ENCODE data around the gene DGCR6L.
"Not testable (repeated sequence)": the region's sequence is repeated elsewhere in the genome, so short reads cannot be mapped to it uniquely, and the experiment has no call there.

The DGCR6L gene

DNA sequence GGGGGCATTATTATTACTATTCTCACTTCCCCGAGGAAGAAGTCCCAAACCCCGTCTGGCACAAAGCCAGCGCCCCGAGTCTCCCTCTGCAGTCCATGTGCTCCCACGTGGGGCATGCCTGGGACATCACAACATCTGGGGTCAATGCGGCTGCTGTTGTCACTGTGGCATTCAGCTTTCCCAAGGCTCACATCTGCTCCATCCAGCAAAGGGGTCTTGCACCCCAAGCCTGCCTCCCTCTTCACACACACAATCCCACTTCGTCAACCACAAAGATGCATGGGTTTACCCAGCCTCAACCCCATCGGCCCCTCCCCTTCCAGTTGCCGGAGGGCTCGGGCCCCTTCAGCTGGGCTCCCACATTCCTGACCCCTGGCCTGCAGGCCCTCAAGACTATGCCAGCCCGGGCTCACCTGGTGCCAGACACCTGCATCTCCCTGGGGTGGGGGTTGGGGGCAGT lies 28.2 kb downstream of the DGCR6L start:
- no peak for DNase-seq (ENCODE audit: low read depth, low spot score)

- no peak for DNase-seq (ENCODE audit: low read depth, low spot score)
Observed at GRCh38 chr22:20291249-20291586, 28.6 kb downstream of the DGCR6L start.

GRCh38 chr22:20290578-20291248 lies 29.1 kb downstream of the DGCR6L start:
- DNase-seq (ENCODE audit: low read depth, low spot score): no peak

GRCh38 chr22:20290045-20290392 lies 29.8 kb downstream of the DGCR6L start:
- no peak for DNase-seq (ENCODE audit: low read depth, low spot score)

DNA sequence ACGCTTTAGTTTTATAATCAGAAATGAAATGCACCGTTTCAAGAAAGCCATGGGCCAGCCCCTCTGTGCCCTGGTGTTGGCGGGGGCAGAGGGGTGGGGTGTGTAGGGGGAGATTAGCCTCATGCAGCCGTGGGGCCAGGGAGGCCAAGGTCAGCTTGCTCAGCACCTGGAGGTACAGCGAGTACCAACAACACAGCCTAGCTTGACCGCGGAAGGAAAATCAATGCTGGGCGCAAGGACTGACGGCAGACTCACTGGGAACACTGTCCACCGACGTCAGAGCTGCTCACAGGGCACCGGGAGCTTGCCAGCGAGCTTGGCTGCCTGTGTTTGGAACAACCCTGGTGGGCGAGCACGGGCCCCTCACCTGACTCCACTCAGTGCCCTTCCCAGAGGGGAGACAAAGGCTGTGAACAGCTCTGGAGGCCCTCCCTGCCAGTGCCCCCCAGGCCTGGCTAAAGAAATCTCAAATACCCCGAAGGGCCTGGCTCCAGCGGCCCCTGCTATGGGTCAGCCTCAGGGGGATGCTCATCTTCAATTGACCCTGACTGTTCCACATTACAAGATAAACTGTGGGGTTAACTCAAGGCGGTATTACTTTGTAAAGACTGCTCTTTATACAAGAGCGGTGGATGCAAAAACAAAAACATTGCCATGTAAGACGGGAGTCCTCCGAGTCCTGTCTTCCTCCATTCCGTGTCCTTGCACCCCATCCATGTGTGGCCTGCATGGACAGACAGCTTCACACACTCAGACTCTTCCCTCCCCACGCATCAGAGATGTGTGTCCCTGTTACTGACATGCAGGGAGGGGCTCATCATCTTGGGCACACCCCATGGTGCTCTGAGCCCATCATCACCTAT lies 30.4 kb downstream of the DGCR6L start:
- not testable (repeated sequence) for DNase-seq (ENCODE audit: low read depth, low spot score)

DNA sequence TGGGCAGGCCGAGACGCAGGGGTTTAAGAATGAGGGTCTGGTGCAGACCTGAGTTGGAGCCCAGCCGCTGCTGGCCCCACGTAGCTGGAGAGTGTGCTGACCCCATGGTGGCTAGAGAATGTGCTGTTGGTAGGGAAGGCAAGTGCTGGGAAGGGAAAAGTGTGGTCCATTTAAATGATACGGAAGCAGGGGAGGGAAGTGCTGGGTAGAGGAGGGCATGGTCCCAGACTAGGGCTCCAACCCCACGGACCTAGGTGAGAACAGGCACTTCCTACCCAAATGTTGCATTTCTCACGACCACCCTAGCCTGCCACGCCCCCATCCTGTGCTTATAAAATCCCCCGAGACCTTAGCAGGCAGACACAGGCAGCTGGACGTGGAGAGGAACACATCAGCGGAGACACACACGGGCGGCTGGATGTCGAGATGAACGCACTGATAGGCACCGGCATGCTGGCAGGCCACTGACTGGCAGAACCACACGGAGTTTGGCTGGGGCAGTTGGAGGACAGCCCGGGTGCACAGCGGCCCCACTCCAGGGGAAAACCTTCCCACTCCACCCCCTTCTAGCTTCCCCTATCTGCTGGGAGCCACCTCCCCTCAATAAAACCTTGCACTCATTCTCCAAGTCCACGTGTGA lies 33.0 kb downstream of the DGCR6L start:
- not testable (repeated sequence) for DNase-seq (ENCODE audit: low read depth, low spot score)

GRCh38 chr22:20286312-20286660 lies 33.6 kb downstream of the DGCR6L start:
- DNase-seq (ENCODE audit: low read depth, low spot score): not testable (repeated sequence)

- not testable (repeated sequence) for DNase-seq (ENCODE audit: low read depth, low spot score)
Observed at GRCh38 chr22:20285473-20286311, 34.2 kb downstream of the DGCR6L start.

DNA sequence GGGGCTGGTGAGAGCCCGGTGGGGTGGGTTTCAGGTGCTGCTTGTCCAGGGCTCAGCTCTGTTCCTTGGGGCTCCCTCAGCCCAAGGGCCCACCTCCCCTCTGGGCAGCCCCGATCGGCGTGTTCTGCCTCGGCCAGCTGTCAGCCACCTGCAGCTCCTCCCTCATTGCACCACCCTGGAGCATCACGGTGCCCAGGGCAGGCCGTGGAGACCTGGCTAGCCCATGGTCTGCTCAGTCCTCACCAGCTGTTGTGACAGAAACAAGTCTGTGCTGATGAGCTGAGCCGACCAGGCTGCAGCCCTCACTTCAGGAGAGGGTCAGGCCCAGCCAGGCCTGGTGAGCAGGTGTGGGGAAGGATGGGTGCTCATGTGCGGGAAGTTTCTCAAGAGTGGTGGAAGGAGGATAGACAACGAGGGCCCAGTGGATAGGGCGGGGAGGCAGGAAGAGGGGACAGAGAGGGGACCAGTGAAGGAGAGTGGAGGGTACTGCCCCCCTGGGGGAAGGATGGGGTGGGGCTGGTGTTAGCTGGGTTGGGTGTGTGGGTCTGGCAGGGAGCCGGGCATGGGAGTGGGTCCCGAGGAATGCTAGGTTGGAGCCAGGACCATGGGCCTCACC lies 35.3 kb downstream of the DGCR6L start:
- no peak for DNase-seq (ENCODE audit: low read depth, low spot score)

DNA sequence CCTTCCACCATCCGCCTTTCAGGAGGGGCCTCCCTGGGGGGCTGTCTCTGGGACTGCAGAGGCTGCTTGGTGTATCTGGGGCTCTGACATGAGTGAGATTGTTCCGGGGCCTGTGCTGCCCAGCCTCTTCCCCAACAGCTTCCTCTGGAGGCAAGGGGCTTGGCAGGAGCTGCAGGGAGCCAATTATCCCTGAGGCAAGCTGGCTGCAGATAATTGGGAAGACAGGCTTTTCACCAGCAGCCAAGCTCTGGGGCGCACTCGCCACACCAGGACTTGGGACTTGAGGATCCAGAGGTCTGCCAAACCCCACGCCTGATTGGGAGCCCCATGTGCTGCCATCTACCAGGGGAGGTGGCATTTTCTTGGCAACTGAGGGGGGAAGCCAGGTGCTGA lies 36.2 kb downstream of the DGCR6L start:
- no peak for DNase-seq (ENCODE audit: low read depth, low spot score)

DNA sequence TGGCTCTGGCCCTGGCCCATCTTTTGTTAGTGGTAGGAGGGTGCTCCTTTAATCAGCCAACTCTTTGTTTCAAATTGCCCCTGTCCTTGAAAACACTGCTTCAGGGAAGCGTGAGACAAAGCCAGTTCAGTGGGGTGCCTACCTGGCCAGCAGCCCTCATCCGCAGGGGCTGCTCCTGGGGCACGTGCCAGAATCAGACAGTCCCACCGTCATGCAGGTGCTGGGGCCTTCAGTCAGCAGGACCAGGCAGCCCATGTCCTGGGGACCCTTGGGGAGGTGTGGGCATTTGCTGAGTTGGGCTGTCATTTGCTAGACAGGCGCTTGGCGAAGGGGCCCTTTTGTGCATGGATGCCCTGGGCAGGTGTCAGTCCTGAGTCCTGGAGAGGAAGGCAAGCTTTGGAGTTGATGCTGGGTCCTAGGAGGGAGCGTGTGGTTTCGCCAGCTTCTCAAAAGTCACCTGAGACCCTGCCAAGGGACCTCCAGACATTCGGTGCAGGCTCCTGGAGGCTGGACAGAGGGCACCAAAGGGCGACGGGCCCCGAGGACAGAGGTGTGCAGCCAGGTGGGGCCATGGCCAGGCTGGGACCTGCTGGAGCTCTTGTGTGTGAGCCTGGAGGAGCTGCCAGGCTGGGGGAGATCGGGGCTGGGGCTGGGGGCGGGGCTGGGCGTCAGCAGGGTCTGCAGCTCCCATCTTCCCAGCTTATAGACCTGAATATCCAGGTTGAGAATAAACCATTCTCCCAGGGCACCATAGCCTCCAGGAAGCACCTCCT lies 36.8 kb downstream of the DGCR6L start:
- DNase-seq (ENCODE audit: low read depth, low spot score): no peak

- DNase-seq (ENCODE audit: low read depth, low spot score): no peak
Observed at GRCh38 chr22:20281891-20282290, 38.0 kb downstream of the DGCR6L start.

- not testable (repeated sequence) for DNase-seq (ENCODE audit: low read depth, low spot score)
Observed at GRCh38 chr22:20281473-20281872, 38.4 kb downstream of the DGCR6L start.

GRCh38 chr22:20280866-20281265 lies 39.0 kb downstream of the DGCR6L start:
- no peak for DNase-seq (ENCODE audit: low read depth, low spot score)

DNA sequence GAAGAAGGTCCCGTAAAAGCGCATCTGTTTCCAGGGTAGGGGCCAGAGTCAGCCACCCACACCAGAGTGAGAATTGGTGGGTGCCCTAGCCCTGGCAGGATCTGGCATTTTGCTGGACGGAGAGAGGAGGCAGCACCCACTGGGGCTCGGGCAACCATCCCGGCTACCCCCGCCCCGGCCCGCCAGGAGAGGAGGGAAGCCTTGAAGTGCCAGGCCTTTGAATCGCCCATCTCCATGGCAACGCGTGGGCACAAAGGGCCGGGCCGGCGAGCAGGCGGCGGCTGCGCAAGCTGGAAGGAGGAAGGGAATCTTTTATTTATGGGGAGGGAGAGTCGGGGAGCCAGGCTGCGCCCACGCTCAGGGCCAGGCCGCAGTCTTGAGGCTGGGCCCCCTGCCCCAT lies 39.7 kb downstream of the DGCR6L start:
- DNase-seq (ENCODE audit: low read depth, low spot score): not testable (repeated sequence)

- no peak for DNase-seq (ENCODE audit: low read depth, low spot score)
Observed at GRCh38 chr22:20279662-20280134, 40.2 kb downstream of the DGCR6L start.

GRCh38 chr22:20278726-20279490 lies 41.0 kb downstream of the DGCR6L start:
- DNase-seq (ENCODE audit: low read depth, low spot score): not testable (repeated sequence)

DNA sequence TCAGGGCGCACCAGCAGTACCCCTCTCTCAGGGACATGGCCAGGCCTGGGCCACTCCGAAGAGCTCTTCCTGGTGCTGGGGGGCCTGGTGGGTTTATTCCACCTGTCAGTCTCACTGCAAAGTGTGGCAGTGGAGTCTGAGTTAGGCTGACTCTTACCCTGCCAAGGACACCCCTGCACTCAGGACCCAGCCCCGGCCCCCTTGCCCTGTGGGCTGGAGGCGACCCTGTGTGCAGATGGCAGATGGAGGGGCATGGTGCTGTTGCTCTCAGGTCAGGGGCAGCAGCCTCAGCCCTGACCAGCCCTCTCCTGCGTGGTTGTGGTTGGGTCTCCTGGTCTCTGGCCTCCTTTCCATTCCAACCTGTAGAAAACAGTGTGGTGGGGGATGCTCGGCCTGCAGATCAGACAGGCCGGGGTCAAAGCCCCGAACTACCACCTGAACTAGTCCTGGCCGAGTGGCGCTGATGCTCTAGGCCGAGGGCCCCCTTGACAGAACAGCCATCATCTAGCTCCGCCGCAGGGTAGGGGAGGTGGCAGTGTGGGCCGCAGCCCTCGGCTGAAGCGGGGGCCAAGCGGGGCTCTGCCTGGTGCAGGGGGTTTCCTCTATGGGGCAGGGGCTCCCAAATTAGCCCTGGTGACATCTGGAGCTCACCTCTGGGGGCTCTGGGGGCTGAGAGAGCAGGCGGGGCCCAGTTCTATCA lies 41.8 kb downstream of the DGCR6L start:
- DNase-seq (ENCODE audit: low read depth, low spot score): not testable (repeated sequence)

GRCh38 chr22:20276468-20276867 lies 43.4 kb downstream of the DGCR6L start:
- DNase-seq (ENCODE audit: low read depth, low spot score): no peak

Measured in brain pericyte (primary cell).